Measurements from ENCODE around the gene NEFH.

The NEFH gene

GRCh38 chr22:29445508-29445907 is 34.5 kb upstream of the NEFH start:
- H3K27me3 ChIP-seq (ENCODE audit: insufficient read depth, low read length): no peaks in the 10 kb centered on the region
- no peaks in the 10 kb centered on the region for H3K4me1 ChIP-seq (ENCODE audit: insufficient read depth, low read length)
- H3K36me3 ChIP-seq (ENCODE audit: insufficient read depth, low read length): no peaks in the 10 kb centered on the region
- 88% methylated on average over 4 of the region's 4 CpGs for WGBS
- H3K27ac ChIP-seq (ENCODE audit: low read depth, low read length): no peak overlapping the region
- no peak overlapping the region for H3K9ac ChIP-seq (ENCODE audit: low read depth, low read length)
- no peak overlapping the region for H3K4me3 ChIP-seq (ENCODE audit: low read length)
- H3K9me3 ChIP-seq (ENCODE audit: insufficient read depth, low read depth, low read length): no peaks in the 10 kb centered on the region

- no peak overlapping the region for H3K4me3 ChIP-seq (ENCODE audit: low read length)
- no peaks in the 10 kb centered on the region for H3K9me3 ChIP-seq (ENCODE audit: insufficient read depth, low read depth, low read length)
- 90% methylated on average over 5 of the region's 5 CpGs for WGBS
- H3K27me3 ChIP-seq (ENCODE audit: insufficient read depth, low read length): no peaks in the 10 kb centered on the region
- H3K9ac ChIP-seq (ENCODE audit: low read depth, low read length): no peak overlapping the region
- H3K36me3 ChIP-seq (ENCODE audit: insufficient read depth, low read length): no peaks in the 10 kb centered on the region
- no peak overlapping the region for H3K27ac ChIP-seq (ENCODE audit: low read depth, low read length)
- H3K4me1 ChIP-seq (ENCODE audit: insufficient read depth, low read length): no peaks in the 10 kb centered on the region
Observed at GRCh38 chr22:29447906-29448305, 32.1 kb upstream of the NEFH start.

- Histone ChIP-seq H3K9me3 (ENCODE audit: insufficient read depth, low read depth, low read length) (no peaks in the 10 kb centered on the region), H3K36me3 (ENCODE audit: insufficient read depth, low read length) (no peaks in the 10 kb centered on the region), H3K27me3 (ENCODE audit: insufficient read depth, low read length) (no peaks in the 10 kb centered on the region), H3K4me3 (ENCODE audit: low read length) (no peak overlapping the region), H3K27ac (ENCODE audit: low read depth, low read length) (no peak overlapping the region), H3K9ac (ENCODE audit: low read depth, low read length) (no peak overlapping the region), H3K4me1 (ENCODE audit: insufficient read depth, low read length) (no peaks in the 10 kb centered on the region)
- 90% methylated on average over 11 of the region's 11 CpGs for WGBS
Observed at GRCh38 chr22:29449296-29449875, 30.6 kb upstream of the NEFH start.

GRCh38 chr22:29450222-29450621 is 29.8 kb upstream of the NEFH start:
- 86% methylated on average over 8 of the region's 8 CpGs for WGBS
- no peak overlapping the region for H3K4me3 ChIP-seq (ENCODE audit: low read length)
- H3K9me3 ChIP-seq (ENCODE audit: insufficient read depth, low read depth, low read length): no peaks in the 10 kb centered on the region
- no peaks in the 10 kb centered on the region for H3K4me1 ChIP-seq (ENCODE audit: insufficient read depth, low read length)
- H3K27me3 ChIP-seq (ENCODE audit: insufficient read depth, low read length): no peaks in the 10 kb centered on the region
- H3K9ac ChIP-seq (ENCODE audit: low read depth, low read length): no peak overlapping the region; the same call in 1 of the 2 replicates
- no peaks in the 10 kb centered on the region for H3K36me3 ChIP-seq (ENCODE audit: insufficient read depth, low read length)
- H3K27ac ChIP-seq (ENCODE audit: low read depth, low read length): no peak overlapping the region

- Histone ChIP-seq H3K36me3 (ENCODE audit: insufficient read depth, low read length) (no peaks in the 10 kb centered on the region), H3K27ac (ENCODE audit: low read depth, low read length) (no peak overlapping the region), H3K4me3 (ENCODE audit: low read length) (no peak overlapping the region), H3K9ac (ENCODE audit: low read depth, low read length) (no peak overlapping the region), H3K9me3 (ENCODE audit: insufficient read depth, low read depth, low read length) (no peaks in the 10 kb centered on the region), H3K27me3 (ENCODE audit: insufficient read depth, low read length) (no peaks in the 10 kb centered on the region), H3K4me1 (ENCODE audit: insufficient read depth, low read length) (no peaks in the 10 kb centered on the region)
- 91% methylated on average over 4 of the region's 4 CpGs for WGBS
Observed at GRCh38 chr22:29451863-29452262, 28.2 kb upstream of the NEFH start.

- Histone ChIP-seq H3K27me3 (ENCODE audit: insufficient read depth, low read length) (no peaks in the 10 kb centered on the region), H3K4me1 (ENCODE audit: insufficient read depth, low read length) (no peaks in the 10 kb centered on the region), H3K9ac (ENCODE audit: low read depth, low read length) (no peak overlapping the region), H3K27ac (ENCODE audit: low read depth, low read length) (no peak overlapping the region), H3K36me3 (ENCODE audit: insufficient read depth, low read length) (no peaks in the 10 kb centered on the region), H3K9me3 (ENCODE audit: insufficient read depth, low read depth, low read length) (no peaks in the 10 kb centered on the region), H3K4me3 (ENCODE audit: low read length) (no peak overlapping the region)
- 86% methylated on average over 8 of the region's 8 CpGs for WGBS
Observed at GRCh38 chr22:29454276-29454675, 25.7 kb upstream of the NEFH start.

GRCh38 chr22:29456211-29456671 is 23.8 kb upstream of the NEFH start:
- WGBS: 79% methylated on average over 9 of the region's 9 CpGs
- Histone ChIP-seq H3K27me3 (ENCODE audit: insufficient read depth, low read length) (no peaks in the 10 kb centered on the region), H3K4me3 (ENCODE audit: low read length) (no peak overlapping the region), H3K27ac (ENCODE audit: low read depth, low read length) (no peak overlapping the region), H3K9ac (ENCODE audit: low read depth, low read length) (no peak overlapping the region), H3K9me3 (ENCODE audit: insufficient read depth, low read depth, low read length) (no peaks in the 10 kb centered on the region), H3K36me3 (ENCODE audit: insufficient read depth, low read length) (no peaks in the 10 kb centered on the region), H3K4me1 (ENCODE audit: insufficient read depth, low read length) (no peaks in the 10 kb centered on the region)

GRCh38 chr22:29457730-29458129 is 22.3 kb upstream of the NEFH start:
- Histone ChIP-seq H3K27ac (ENCODE audit: low read depth, low read length) (no peak overlapping the region), H3K36me3 (ENCODE audit: insufficient read depth, low read length) (no peaks in the 10 kb centered on the region), H3K4me3 (ENCODE audit: low read length) (no peak overlapping the region), H3K9me3 (ENCODE audit: insufficient read depth, low read depth, low read length) (no peaks in the 10 kb centered on the region), H3K27me3 (ENCODE audit: insufficient read depth, low read length) (no peaks in the 10 kb centered on the region), H3K9ac (ENCODE audit: low read depth, low read length) (no peak overlapping the region), H3K4me1 (ENCODE audit: insufficient read depth, low read length) (no peaks in the 10 kb centered on the region)
- WGBS: 35% methylated on average over 4 of the region's 4 CpGs

- Histone ChIP-seq H3K27me3 (ENCODE audit: insufficient read depth, low read length) (no peaks in the 10 kb centered on the region), H3K4me1 (ENCODE audit: insufficient read depth, low read length) (no peaks in the 10 kb centered on the region), H3K27ac (ENCODE audit: low read depth, low read length) (no peak overlapping the region), H3K36me3 (ENCODE audit: insufficient read depth, low read length) (no peaks in the 10 kb centered on the region), H3K9me3 (ENCODE audit: insufficient read depth, low read depth, low read length) (no peaks in the 10 kb centered on the region), H3K9ac (ENCODE audit: low read depth, low read length) (no peak overlapping the region), H3K4me3 (ENCODE audit: low read length) (no peak overlapping the region)
Observed at GRCh38 chr22:29458551-29458950, 21.5 kb upstream of the NEFH start.

- no peaks in the 10 kb centered on the region for H3K27me3 ChIP-seq (ENCODE audit: insufficient read depth, low read length)
- no peaks in the 10 kb centered on the region for H3K36me3 ChIP-seq (ENCODE audit: insufficient read depth, low read length)
- H3K9me3 ChIP-seq (ENCODE audit: insufficient read depth, low read depth, low read length): no peaks in the 10 kb centered on the region
- no peak overlapping the region for H3K4me3 ChIP-seq (ENCODE audit: low read length)
- H3K9ac ChIP-seq (ENCODE audit: low read depth, low read length): no peak overlapping the region
- WGBS: 74% methylated on average over 9 of the region's 9 CpGs
- no peak overlapping the region for H3K27ac ChIP-seq (ENCODE audit: low read depth, low read length)
- H3K4me1 ChIP-seq (ENCODE audit: insufficient read depth, low read length): no peaks in the 10 kb centered on the region
Observed at GRCh38 chr22:29459773-29460172, 20.2 kb upstream of the NEFH start.

- Histone ChIP-seq H3K4me3 (ENCODE audit: low read length) (no peak overlapping the region), H3K36me3 (ENCODE audit: insufficient read depth, low read length) (no peaks in the 10 kb centered on the region), H3K27ac (ENCODE audit: low read depth, low read length) (no peak overlapping the region), H3K27me3 (ENCODE audit: insufficient read depth, low read length) (no peaks in the 10 kb centered on the region), H3K9ac (ENCODE audit: low read depth, low read length) (no peak overlapping the region), H3K4me1 (ENCODE audit: insufficient read depth, low read length) (no peaks in the 10 kb centered on the region), H3K9me3 (ENCODE audit: insufficient read depth, low read depth, low read length) (no peaks in the 10 kb centered on the region)
- WGBS: 89% methylated on average over 5 of the region's 5 CpGs
Observed at GRCh38 chr22:29461263-29461662, 18.8 kb upstream of the NEFH start.

- Histone ChIP-seq H3K9ac (ENCODE audit: low read depth, low read length) (no peak overlapping the region), H3K4me3 (ENCODE audit: low read length) (no peak overlapping the region), H3K27ac (ENCODE audit: low read depth, low read length) (no peak overlapping the region), H3K27me3 (ENCODE audit: insufficient read depth, low read length) (no peaks in the 10 kb centered on the region), H3K36me3 (ENCODE audit: insufficient read depth, low read length) (no peaks in the 10 kb centered on the region), H3K9me3 (ENCODE audit: insufficient read depth, low read depth, low read length) (no peaks in the 10 kb centered on the region), H3K4me1 (ENCODE audit: insufficient read depth, low read length) (no peaks in the 10 kb centered on the region)
- 82% methylated on average over 7 of the region's 7 CpGs for WGBS
Observed at GRCh38 chr22:29463629-29464028, 16.4 kb upstream of the NEFH start.

All from HUES64 (cell line).